CD14-positive monocyte (primary cell): ENCODE results near the gene AHNAK. TPM values are rescaled to one million over a fixed set of nuclear protein-coding genes. Genes with fewer than 3 reads are reported as not detected.
"Not testable (repeated sequence)": the region's sequence is repeated elsewhere in the genome, so short reads cannot be mapped to it uniquely, and the experiment has no call there.

Experiments
- DNase-seq, 3 donors: peaks; one replicate each; pipeline ENCODE4 v3.0.0-alpha.2; 2011 to 2022
- H2AFZ ChIP-seq: 2 replicates; pipeline ENCODE4 v1.6.0; 2012; ENCODE audit warnings: mild to moderate bottlenecking, low read depth, low read length, inconsistent platforms; ENCODE audit not compliant: insufficient read depth, poor library complexity, severe bottlenecking
- H3K27ac ChIP-seq, 2 donors: 1 replicate in 1 of 2; 2 replicates in 1 of 2; pipeline ENCODE4 v1.5.1; 2012 to 2013; ENCODE audit warnings: low read length in 2 of 2, control low read depth in 1 of 2, inconsistent platforms in 1 of 2, low read depth in 1 of 2, mild to moderate bottlenecking in 1 of 2
- H3K27me3 ChIP-seq, 2 donors: one replicate each; pipeline versions ENCODE4 v1.6.0 to v1.6.1; 2011 to 2013; ENCODE audit warnings: low read length in 2 of 2; ENCODE audit not compliant: control insufficient read depth in 2 of 2, insufficient read depth in 2 of 2
- H3K36me3 ChIP-seq, 2 donors: replicated peaks in 1 of 2; 1 replicate in 1 of 2; 2 replicates in 1 of 2; pipeline versions ENCODE4 v1.5.1 to v1.6.1; 2012 to 2013; ENCODE audit warnings: low read length in 2 of 2, control low read depth in 1 of 2, inconsistent platforms in 1 of 2, mild to moderate bottlenecking in 1 of 2; ENCODE audit not compliant: insufficient read depth in 2 of 2, control insufficient read depth in 1 of 2
- H3K4me1 ChIP-seq, 2 donors: 1 replicate in 1 of 2; 2 replicates in 1 of 2; pipeline versions ENCODE4 v1.5.1 to v1.6.1; 2012 to 2013; ENCODE audit warnings: low read length in 2 of 2, control low read depth in 1 of 2, inconsistent platforms in 1 of 2, mild to moderate bottlenecking in 1 of 2, moderate library complexity in 1 of 2; ENCODE audit not compliant: insufficient read depth in 2 of 2, control insufficient read depth in 1 of 2
- H3K4me2 ChIP-seq: replicated peaks from 2 replicates; pipeline ENCODE3; 2012; ENCODE audit warnings: low read length, moderate library complexity, mild to moderate bottlenecking; ENCODE audit not compliant: poor library complexity, severe bottlenecking; ENCODE audit errors: extremely low read depth
- H3K4me3 ChIP-seq, 3 experiments: fragments of 200-600 bp in 1 of 3; sonication (generic) in 1 of 3; replicated peaks in 1 of 3; 1 replicate in 2 of 3; 2 replicates in 1 of 3; pipeline ENCODE4 v1.5.1; 2011 to 2013; ENCODE audit warnings: low read length in 3 of 3, mild to moderate bottlenecking in 3 of 3, control low read depth in 2 of 3, low read depth in 2 of 3, inconsistent platforms in 1 of 3, moderate library complexity in 1 of 3
- H3K79me2 ChIP-seq: 2 replicates; pipeline ENCODE4 v1.6.0; 2012; ENCODE audit warnings: mild to moderate bottlenecking, control low read depth, inconsistent platforms, low read length, moderate library complexity; ENCODE audit not compliant: insufficient read depth
- H3K9ac ChIP-seq: 2 replicates; pipeline ENCODE4 v1.6.0; 2017; ENCODE audit warnings: low read length, mild to moderate bottlenecking; ENCODE audit not compliant: insufficient read depth, poor library complexity, severe bottlenecking
- H3K9me3 ChIP-seq, 2 donors: replicated peaks in 1 of 2; 1 replicate in 1 of 2; 2 replicates in 1 of 2; pipeline versions ENCODE4 v1.5.1 to v1.6.1; 2012 to 2013; ENCODE audit warnings: low read length in 2 of 2, control low read depth in 1 of 2; ENCODE audit not compliant: control insufficient read depth in 1 of 2, insufficient read depth in 1 of 2
- H4K20me1 ChIP-seq: 2 replicates; pipeline ENCODE4 v1.6.0; 2012; ENCODE audit warnings: mild to moderate bottlenecking, low read length, control low read depth, moderate library complexity; ENCODE audit not compliant: insufficient read depth
- H3K27ac Mint-ChIP-seq, 7 donors: one replicate each; pipeline ENCODE4 v1.8.0; 2020; ENCODE audit warnings: mild to moderate bottlenecking in 7 of 7, mixed read lengths in 7 of 7, moderate library complexity in 6 of 7, inconsistent platforms in 2 of 7
- H3K27me3 Mint-ChIP-seq, 3 donors: one replicate each; pipeline ENCODE4 v1.8.0; 2021 to 2022; ENCODE audit warnings: low read depth in 3 of 3, mild to moderate bottlenecking in 3 of 3, mixed read lengths in 3 of 3, moderate library complexity in 3 of 3, inconsistent platforms in 1 of 3
- H3K36me3 Mint-ChIP-seq, 2 donors: one replicate each; pipeline ENCODE4 v1.8.0; 2020; ENCODE audit warnings: mixed read lengths in 2 of 2, inconsistent platforms in 1 of 2, mild to moderate bottlenecking in 1 of 2
- H3K4me1 Mint-ChIP-seq: one replicate; pipeline ENCODE4 v1.8.0; 2020; ENCODE audit warnings: mild to moderate bottlenecking, mixed read lengths
- H3K4me3 Mint-ChIP-seq, 2 donors: one replicate each; pipeline ENCODE4 v1.8.0; 2020; ENCODE audit warnings: mild to moderate bottlenecking in 2 of 2, mixed read lengths in 2 of 2, moderate library complexity in 1 of 2
- H3K9me3 Mint-ChIP-seq, 7 donors: one replicate each; pipeline ENCODE4 v1.8.0; 2020 to 2022; ENCODE audit warnings: mixed read lengths in 7 of 7, mild to moderate bottlenecking in 6 of 7, moderate library complexity in 6 of 7, inconsistent platforms in 2 of 7
- WGBS: methylation state at CpG from one replicate; pipeline ENCODE4 v1.1.5; 2013; ENCODE audit warnings: missing lambda C conversion rate; ENCODE audit not compliant: insufficient coverage; 5-methylcytosine and 5-hydroxymethylcytosine counted together
- intact Hi-C, 2 donors: fragments of 100-400 bp; cut with micrococcal nuclease; formaldehyde crosslinking; loops; one replicate each; pipeline versions ENCODE4 v1.15.0 to v1.15.1; 2023
- polyA plus RNA-seq, 3 donors: library from polyadenylated mRNA; depleted of rRNA in 1 of 3; unstranded in 2 of 3; stranded (reverse) in 1 of 3; fragments of 300-500 nt in 2 of 3; fragments of >200 nt in 1 of 3; fragmentation: Illumina TruSeq in 2 of 3; gene quantifications; 1 replicate in 2 of 3; 2 replicates in 1 of 3; pipeline ENCODE4 v1.2.3, GENCODE V29; 2012 to 2021
- TF ChIP-seq, protein P1 (sequence below): fragments of 200-600 bp; IDR thresholded peaks from one replicate; pipeline ENCODE4 v1.8.0; 2022; ENCODE audit warnings: antibody characterized with exemption, mild to moderate bottlenecking

The AHNAK gene
- polyA plus RNA-seq, 3 donors = 80.0 to 201 (median 103) TPM

DNA sequence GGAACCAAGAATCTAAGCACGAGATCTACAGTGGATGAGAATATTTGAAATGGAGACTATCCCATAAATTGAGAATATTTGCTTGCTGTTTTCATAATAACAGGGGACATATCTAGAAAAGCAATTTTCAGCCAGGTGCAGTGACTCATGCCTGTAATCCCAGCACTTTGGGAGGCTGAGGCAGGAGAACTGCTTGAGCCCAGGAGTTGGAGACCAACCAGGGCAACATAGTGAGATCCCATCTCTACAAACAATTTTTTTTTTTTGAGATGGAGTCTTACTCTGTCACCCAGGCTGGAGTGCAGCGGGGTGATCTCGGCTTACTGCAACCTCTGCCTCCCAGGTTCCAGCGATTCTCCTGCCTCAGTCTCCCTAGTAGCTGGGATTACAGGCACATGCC lies 35.1 kb upstream of the AHNAK start:
- 100% methylated on average over 3 of the region's 4 CpGs for WGBS
- H3K4me3 ChIP-seq, H3K27ac Mint-ChIP-seq, H3K4me1 Mint-ChIP-seq, H3K4me1 ChIP-seq, H3K9ac ChIP-seq, H4K20me1 ChIP-seq, H3K9me3 Mint-ChIP-seq, H3K27me3 Mint-ChIP-seq, intact Hi-C loops, H3K79me2 ChIP-seq, H3K4me2 ChIP-seq, H3K27ac ChIP-seq, H3K4me3 Mint-ChIP-seq, DNase-seq, H3K27me3 ChIP-seq, H2AFZ ChIP-seq, H3K9me3 ChIP-seq: not testable (repeated sequence)
- peaks cover 48 to 70% of the 10 kb centered on the region in 2 donors for H3K36me3 ChIP-seq
- H3K36me3 Mint-ChIP-seq = peaks cover 42 to 72% of the 10 kb centered on the region in 2 donors

DNA sequence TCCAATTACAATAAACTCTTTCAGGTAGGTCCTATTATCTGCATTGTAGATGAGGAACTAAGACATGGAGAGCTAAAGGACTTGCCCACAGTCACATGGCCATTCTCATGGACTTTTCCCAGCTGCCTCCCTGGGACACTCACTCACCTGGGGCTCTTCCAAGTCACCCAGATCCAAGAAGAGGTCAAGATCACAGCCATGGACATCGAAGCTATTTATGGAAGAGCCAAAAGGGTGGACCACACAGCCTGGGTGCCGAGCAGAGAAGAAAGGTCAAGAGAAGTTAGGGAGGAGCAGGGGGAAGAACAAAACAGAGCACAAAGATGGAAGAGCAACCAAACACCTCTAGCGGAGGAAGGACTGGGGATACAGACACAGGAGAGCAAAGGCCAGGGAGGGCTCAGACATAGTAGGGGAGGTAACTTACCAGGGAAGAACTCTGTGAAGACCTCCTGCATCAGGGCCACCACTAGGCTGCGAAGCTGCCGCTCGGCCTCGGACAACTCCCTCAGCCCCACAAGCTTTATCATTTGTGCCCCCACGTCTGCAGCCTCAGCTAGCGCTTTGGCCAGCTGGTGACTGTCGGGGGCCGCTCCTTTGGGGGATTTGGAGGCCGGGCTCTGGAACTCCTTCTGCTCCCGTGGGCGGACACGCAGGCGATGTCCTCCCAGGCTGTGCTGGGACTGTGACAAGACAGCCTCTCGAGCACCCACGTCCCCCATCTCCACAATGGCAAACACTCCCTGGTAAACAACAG lies 34.5 kb upstream of the AHNAK start:
- TF ChIP-seq, protein P1, sequence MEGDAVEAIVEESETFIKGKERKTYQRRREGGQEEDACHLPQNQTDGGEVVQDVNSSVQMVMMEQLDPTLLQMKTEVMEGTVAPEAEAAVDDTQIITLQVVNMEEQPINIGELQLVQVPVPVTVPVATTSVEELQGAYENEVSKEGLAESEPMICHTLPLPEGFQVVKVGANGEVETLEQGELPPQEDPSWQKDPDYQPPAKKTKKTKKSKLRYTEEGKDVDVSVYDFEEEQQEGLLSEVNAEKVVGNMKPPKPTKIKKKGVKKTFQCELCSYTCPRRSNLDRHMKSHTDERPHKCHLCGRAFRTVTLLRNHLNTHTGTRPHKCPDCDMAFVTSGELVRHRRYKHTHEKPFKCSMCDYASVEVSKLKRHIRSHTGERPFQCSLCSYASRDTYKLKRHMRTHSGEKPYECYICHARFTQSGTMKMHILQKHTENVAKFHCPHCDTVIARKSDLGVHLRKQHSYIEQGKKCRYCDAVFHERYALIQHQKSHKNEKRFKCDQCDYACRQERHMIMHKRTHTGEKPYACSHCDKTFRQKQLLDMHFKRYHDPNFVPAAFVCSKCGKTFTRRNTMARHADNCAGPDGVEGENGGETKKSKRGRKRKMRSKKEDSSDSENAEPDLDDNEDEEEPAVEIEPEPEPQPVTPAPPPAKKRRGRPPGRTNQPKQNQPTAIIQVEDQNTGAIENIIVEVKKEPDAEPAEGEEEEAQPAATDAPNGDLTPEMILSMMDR = no peak
- Histone ChIP-seq H3K36me3 (peaks cover 51 to 71% of the 10 kb centered on the region in 2 donors), H3K9ac (no peak overlapping the region), H3K79me2 (peaks cover 6% of the 10 kb centered on the region), H3K27ac (no peak overlapping the region), H2AFZ (no peak overlapping the region), H3K4me3 (no peak overlapping the region), H3K27me3 (no peaks in the 10 kb centered on the region), H3K4me2 (no peak overlapping the region), H4K20me1 (no peaks in the 10 kb centered on the region), H3K4me1 (no peaks in the 10 kb centered on the region), H3K9me3 (no peaks in the 10 kb centered on the region)
- Mint-ChIP-seq H3K27ac (peak overlapping the region in 1 of 7 donors; percentile 3), H3K36me3 (peaks cover 45 to 74% of the 10 kb centered on the region in 2 donors), H3K9me3 (no peaks in the 10 kb centered on the region), H3K4me1 (peaks cover 3% of the 10 kb centered on the region), H3K4me3 (no peak overlapping the region), H3K27me3 (no peaks in the 10 kb centered on the region)
- WGBS = 98% methylated on average over 14 of the region's 18 CpGs
- no peak for DNase-seq
- intact Hi-C loops = no loop called here
